B cell (primary cell): Measurements from ENCODE around the gene HLA-DQB1. TPM values are rescaled to one million over a fixed set of nuclear protein-coding genes. Genes with fewer than 3 reads are reported as not detected.

Experiments used
- ATAC-seq: fragments of 200-7000 bp; cut with Tn5 transposase; one replicate; pipeline ENCODE4 v1.10.0; 2021; ENCODE audit warnings: low read depth, mild to moderate bottlenecking, moderate number of reproducible peaks, moderate library complexity
- CTCF ChIA-PET: fragments of 350-600 bp; sonication (Branson Sonifier 250); formaldehyde crosslinking; loops from one replicate; lab custom pipeline; 2021; ENCODE audit warnings: antibody characterized with exemption, inconsistent platforms; lab: Charles Lee
- POLR2A ChIA-PET: fragments of 350-600 bp; sonication (Branson Sonifier 250); formaldehyde crosslinking; loops from one replicate; lab custom pipeline; 2021; ENCODE audit warnings: antibody characterized with exemption; lab: Charles Lee
- DNase-seq: peaks from one replicate; pipeline ENCODE4 v3.0.0; 2013
- H2AFZ ChIP-seq: 2 replicates; pipeline ENCODE4 v1.6.1; 2012; ENCODE audit warnings: mild to moderate bottlenecking, low read depth, low read length; ENCODE audit not compliant: insufficient read depth, poor library complexity, severe bottlenecking
- H3K27ac ChIP-seq, 2 donors: 1 replicate in 1 of 2; 2 replicates in 1 of 2; pipeline ENCODE4 v1.5.1; 2012 to 2013; ENCODE audit warnings: low read length in 2 of 2, mild to moderate bottlenecking in 2 of 2, moderate library complexity in 1 of 2
- H3K27me3 ChIP-seq, 4 experiments: fragments of 200-600 bp in 1 of 4; sonication (generic) in 1 of 4; replicated peaks in 1 of 4; 1 replicate in 2 of 4; 2 replicates in 2 of 4; pipeline versions ENCODE4 v1.6.1 to v1.7.0; 2013 to 2016; ENCODE audit warnings: low read length in 3 of 4, mild to moderate bottlenecking in 2 of 4, mixed read lengths in 1 of 4, moderate library complexity in 1 of 4; ENCODE audit not compliant: insufficient read depth in 4 of 4, control insufficient read depth in 3 of 4; ENCODE audit errors: control extremely low read depth in 1 of 4
- H3K36me3 ChIP-seq, 2 experiments: replicated peaks in 1 of 2; 1 replicate in 1 of 2; 2 replicates in 1 of 2; pipeline versions ENCODE4 v1.6.1 to v1.7.1; 2013; ENCODE audit warnings: low read length in 1 of 2; ENCODE audit not compliant: insufficient read depth in 2 of 2, control insufficient read depth in 1 of 2; ENCODE audit errors: control extremely low read depth in 1 of 2, extremely low read depth in 1 of 2
- H3K4me1 ChIP-seq, 2 donors: fragments of 200-600 bp in 1 of 2; sonication (generic) in 1 of 2; 1 replicate in 1 of 2; 2 replicates in 1 of 2; pipeline versions ENCODE4 v1.5.1 to v1.6.1; 2013 to 2017; ENCODE audit warnings: low read length in 2 of 2; ENCODE audit not compliant: control insufficient read depth in 2 of 2, insufficient read depth in 2 of 2
- H3K4me2 ChIP-seq: replicated peaks from 2 replicates; pipeline ENCODE3; 2012; ENCODE audit warnings: mild to moderate bottlenecking, low read depth, low read length; ENCODE audit not compliant: poor library complexity, severe bottlenecking
- H3K4me3 ChIP-seq, 5 experiments: fragments of 200-600 bp in 1 of 5; sonication (generic) in 1 of 5; 1 replicate in 3 of 5; 2 replicates in 2 of 5; pipeline versions ENCODE4 v1.5.1 to v1.7.0; 2011 to 2016; ENCODE audit warnings: low read length in 4 of 5, mild to moderate bottlenecking in 4 of 5, low read depth in 2 of 5, control low read depth in 1 of 5, moderate library complexity in 1 of 5; ENCODE audit not compliant: insufficient read depth in 1 of 5; ENCODE audit errors: control extremely low read depth in 1 of 5, extremely low read depth in 1 of 5
- H3K79me2 ChIP-seq: fragments of 200-600 bp; sonication (generic); one replicate; pipeline ENCODE4 v1.6.0; 2016; ENCODE audit warnings: low read length; ENCODE audit not compliant: control insufficient read depth, insufficient read depth
- H3K9ac ChIP-seq: fragments of 200-600 bp; sonication (generic); 2 replicates; pipeline ENCODE4 v1.6.1; 2017; ENCODE audit warnings: mild to moderate bottlenecking, low read length, moderate library complexity
- H3K9me3 ChIP-seq, 3 donors: one replicate each; pipeline versions ENCODE4 v1.6.1 to v1.7.1; 2013; ENCODE audit warnings: low read length in 2 of 3; ENCODE audit not compliant: control insufficient read depth in 2 of 3, insufficient read depth in 1 of 3; ENCODE audit errors: control extremely low read depth in 1 of 3
- H4K20me1 ChIP-seq: 2 replicates; pipeline ENCODE4 v1.6.0; 2012; ENCODE audit warnings: mild to moderate bottlenecking, low read length; ENCODE audit not compliant: insufficient read depth, control insufficient read depth, poor library complexity, severe bottlenecking
- H3K27ac Mint-ChIP-seq: one replicate; pipeline ENCODE4 v1.8.0; 2021; ENCODE audit warnings: mixed read lengths
- H3K27me3 Mint-ChIP-seq: one replicate; pipeline ENCODE4 v1.8.0; 2021; ENCODE audit warnings: mixed read lengths
- H3K4me1 Mint-ChIP-seq: one replicate; pipeline ENCODE4 v1.8.0; 2021; ENCODE audit warnings: mixed read lengths
- H3K4me3 Mint-ChIP-seq: one replicate; pipeline ENCODE4 v1.8.0; 2021; ENCODE audit warnings: mixed read lengths
- H3K9me3 Mint-ChIP-seq: one replicate; pipeline ENCODE4 v1.8.0; 2022; ENCODE audit warnings: mixed read lengths; ENCODE audit not compliant: insufficient read depth
- EZH2 ChIP-seq: IDR thresholded peaks from 2 replicates; pipeline ENCODE4 v1.6.1; 2012; ENCODE audit warnings: borderline replicate concordance, low read depth, mild to moderate bottlenecking, moderate library complexity, low read length; ENCODE audit not compliant: insufficient read depth, poor library complexity, severe bottlenecking
- WGBS: methylation state at CpG from one replicate; pipeline ENCODE4 v1.1.5; 2013; ENCODE audit warnings: missing lambda C conversion rate; ENCODE audit not compliant: insufficient coverage; 5-methylcytosine and 5-hydroxymethylcytosine counted together
- intact Hi-C: fragments of 100-400 bp; cut with micrococcal nuclease; formaldehyde crosslinking; loops from one replicate; pipeline ENCODE4 v1.10.0; 2022
- polyA plus RNA-seq: library from polyadenylated mRNA; depleted of rRNA; stranded (reverse); fragments of >200 nt; gene quantifications from 2 replicates; pipeline ENCODE4 v1.2.3, GENCODE V29; 2012
- total RNA-seq, 2 donors: library from RNA; stranded (reverse); fragments of 120-200 nt in 1 of 2; gene quantifications; 1 replicate in 1 of 2; 2 replicates in 1 of 2; pipeline versions ENCODE4 v1.2.3 to v1.2.4, GENCODE V29; 2013 to 2022
- TF ChIP-seq, protein P1 (sequence below): fragments of 200-600 bp; IDR thresholded peaks from one replicate; pipeline ENCODE4 v1.8.0; 2022; ENCODE audit warnings: antibody characterized with exemption, mild to moderate bottlenecking

Gene HLA-DQB1
- total and polyA plus RNA-seq, 2 donors (not counting 1 experiment from before 2014, with no cell fraction given) = 267 to 986 TPM

GRCh38 chr6:32664354-32664753 is 2.1 kb downstream of the HLA-DQB1 start:
- H3K4me1 Mint-ChIP-seq = peaks cover 70% of the 10 kb centered on the region
- Histone ChIP-seq H2AFZ (no peak overlapping the region), H3K4me2 (peak overlapping the region; percentile 73), H3K9me3 (no peaks in the 10 kb centered on the region), H3K79me2 (peaks cover 50% of the 10 kb centered on the region), H3K27me3 (no peaks in the 10 kb centered on the region), H3K4me3 (peak overlapping the region in 4 of 5 experiments; percentile 31 to 98 (median 80)), H4K20me1 (peaks cover 16% of the 10 kb centered on the region), H3K9ac (peak overlapping the region; percentile 99), H3K27ac (peak overlapping the region; percentile 96 to 99), H3K4me1 (peaks cover 40 to 54% of the 10 kb centered on the region in 2 donors), H3K36me3 (peaks cover 0 to 26% of the 10 kb centered on the region in 2 experiments)
- H3K4me3 Mint-ChIP-seq = peak overlapping the region; percentile 67
- POLR2A ChIA-PET = interaction anchor here (1.0 to 7.6 kb wide), 3 partner anchors 24 to 417 kb away, joined by 6 to 123 read pairs (median 63); no protein-coding TSS in a partner anchor
- no peaks in the 10 kb centered on the region for H3K9me3 Mint-ChIP-seq
- DNase-seq (no peak), ATAC-seq (no peak)
- WGBS = 0% methylated on average over 3 of the region's 26 CpGs
- intact Hi-C loops = loop anchor here (10.0 kb wide), 2 partner anchors 60 to 230 kb away; partner anchors contain the start of gene HLA-DRA
- CTCF ChIA-PET = interaction anchor here (0.7 to 3.7 kb wide), 3 partner anchors 28 to 225 kb away, joined by 3 to 21 read pairs (median 5); no protein-coding TSS in a partner anchor
- no peaks in the 10 kb centered on the region for H3K27me3 Mint-ChIP-seq
- peak overlapping the region; percentile 80 for H3K27ac Mint-ChIP-seq
- TF ChIP-seq EZH2 = no peak
- TF ChIP-seq, protein P1, sequence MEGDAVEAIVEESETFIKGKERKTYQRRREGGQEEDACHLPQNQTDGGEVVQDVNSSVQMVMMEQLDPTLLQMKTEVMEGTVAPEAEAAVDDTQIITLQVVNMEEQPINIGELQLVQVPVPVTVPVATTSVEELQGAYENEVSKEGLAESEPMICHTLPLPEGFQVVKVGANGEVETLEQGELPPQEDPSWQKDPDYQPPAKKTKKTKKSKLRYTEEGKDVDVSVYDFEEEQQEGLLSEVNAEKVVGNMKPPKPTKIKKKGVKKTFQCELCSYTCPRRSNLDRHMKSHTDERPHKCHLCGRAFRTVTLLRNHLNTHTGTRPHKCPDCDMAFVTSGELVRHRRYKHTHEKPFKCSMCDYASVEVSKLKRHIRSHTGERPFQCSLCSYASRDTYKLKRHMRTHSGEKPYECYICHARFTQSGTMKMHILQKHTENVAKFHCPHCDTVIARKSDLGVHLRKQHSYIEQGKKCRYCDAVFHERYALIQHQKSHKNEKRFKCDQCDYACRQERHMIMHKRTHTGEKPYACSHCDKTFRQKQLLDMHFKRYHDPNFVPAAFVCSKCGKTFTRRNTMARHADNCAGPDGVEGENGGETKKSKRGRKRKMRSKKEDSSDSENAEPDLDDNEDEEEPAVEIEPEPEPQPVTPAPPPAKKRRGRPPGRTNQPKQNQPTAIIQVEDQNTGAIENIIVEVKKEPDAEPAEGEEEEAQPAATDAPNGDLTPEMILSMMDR = no peak

DNA sequence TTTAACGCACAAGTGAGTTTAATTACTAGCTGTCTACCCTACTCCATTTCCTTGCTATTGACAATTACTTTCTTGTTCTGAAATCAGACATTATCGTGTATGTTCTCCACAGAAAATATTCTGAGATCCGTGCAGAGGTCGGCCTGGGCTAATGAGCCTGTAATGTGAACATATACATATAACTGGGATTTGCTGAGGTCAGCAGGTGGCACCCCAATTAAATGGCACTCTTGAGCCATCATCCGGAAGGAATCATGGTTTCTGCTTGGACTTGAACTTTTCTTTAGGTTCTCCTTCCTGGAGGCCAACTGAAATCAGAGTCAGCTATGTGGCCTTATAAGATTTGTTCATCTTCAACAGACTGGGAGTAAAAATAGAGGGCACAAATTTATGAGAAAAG is 3.6 kb downstream of the HLA-DQB1 start:
- no peaks in the 10 kb centered on the region for H3K27me3 ChIP-seq
- H3K79me2 ChIP-seq = peaks cover 43% of the 10 kb centered on the region
- TF ChIP-seq EZH2 = no peak
- TF ChIP-seq, protein P1 = no peak
- no peaks in the 10 kb centered on the region for H3K9me3 ChIP-seq
- peaks cover 34 to 50% of the 10 kb centered on the region in 2 donors for H3K4me1 ChIP-seq
- ChIA-PET CTCF (interaction anchor here (1.0 kb wide), 1 partner anchor 98 kb away, joined by 7 read pairs; no protein-coding TSS in a partner anchor), POLR2A (interaction anchor here (0.7 to 7.6 kb wide), 3 partner anchors 26 to 99 kb away, joined by 3 to 123 read pairs (median 10); no protein-coding TSS in a partner anchor)
- Mint-ChIP-seq H3K9me3 (no peaks in the 10 kb centered on the region), H3K27ac (peak overlapping the region; percentile 88), H3K4me1 (peaks cover 70% of the 10 kb centered on the region), H3K4me3 (peak overlapping the region; percentile 89), H3K27me3 (no peaks in the 10 kb centered on the region)
- intact Hi-C loops = loop anchor here (10.0 kb wide), 2 partner anchors 58 to 228 kb away; partner anchors contain the start of gene HLA-DRA
- H3K36me3 ChIP-seq = peaks cover 0 to 33% of the 10 kb centered on the region in 2 experiments
- H2AFZ ChIP-seq = no peak overlapping the region
- peaks cover 16% of the 10 kb centered on the region for H4K20me1 ChIP-seq
- H3K9ac ChIP-seq = peak overlapping the region; percentile 99
- no peak overlapping the region for H3K27ac ChIP-seq
- H3K4me2 ChIP-seq = peak overlapping the region; percentile 73
- DNase-seq (peak; percentile 13), ATAC-seq (no peak)
- no CpG with 5 or more reads among the region's 5 CpGs for WGBS
- peak overlapping the region in 2 of 5 experiments; percentile 91 to 98 for H3K4me3 ChIP-seq
